Measurements from ENCODE around the gene RHBDD2. TPM values are rescaled to one million over a fixed set of nuclear protein-coding genes. Genes with fewer than 3 reads are reported as not detected.
A peak's percentile ranks its signal among the peaks of the same experiment; 100 is the strongest.
"Not testable (repeated sequence)": the region's sequence is repeated elsewhere in the genome, so short reads cannot be mapped to it uniquely, and the experiment has no call there.

The RHBDD2 gene
- total RNA-seq, 4 donors from 2014 or later: 68.6 to 90.6 (median 74.5) TPM

DNA sequence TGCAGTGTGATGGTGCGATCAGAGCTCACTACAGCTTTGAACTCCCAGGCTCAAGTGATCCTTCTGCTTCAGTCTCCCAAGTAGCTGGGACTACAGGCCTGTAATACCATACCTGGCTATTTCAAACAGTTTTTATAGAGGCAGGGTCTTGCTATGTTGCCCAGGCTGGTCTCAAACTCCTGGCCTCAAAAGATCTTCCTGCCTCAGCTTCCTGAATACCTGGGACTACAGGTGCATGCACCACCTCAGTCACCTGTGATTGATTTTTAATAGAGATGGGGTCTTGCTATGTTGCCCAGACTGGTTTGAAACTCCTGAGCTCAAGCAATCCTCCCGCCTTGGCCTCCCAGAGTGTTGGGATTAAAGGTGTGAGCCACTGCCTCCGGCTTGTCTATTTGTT lies 38.8 kb upstream of the RHBDD2 start:
- H3K27me3 ChIP-seq: no peaks in the 10 kb centered on the region
- 94 to 98% methylated on average over 3 of the region's 3 CpGs for WGBS, 2 donors

DNA sequence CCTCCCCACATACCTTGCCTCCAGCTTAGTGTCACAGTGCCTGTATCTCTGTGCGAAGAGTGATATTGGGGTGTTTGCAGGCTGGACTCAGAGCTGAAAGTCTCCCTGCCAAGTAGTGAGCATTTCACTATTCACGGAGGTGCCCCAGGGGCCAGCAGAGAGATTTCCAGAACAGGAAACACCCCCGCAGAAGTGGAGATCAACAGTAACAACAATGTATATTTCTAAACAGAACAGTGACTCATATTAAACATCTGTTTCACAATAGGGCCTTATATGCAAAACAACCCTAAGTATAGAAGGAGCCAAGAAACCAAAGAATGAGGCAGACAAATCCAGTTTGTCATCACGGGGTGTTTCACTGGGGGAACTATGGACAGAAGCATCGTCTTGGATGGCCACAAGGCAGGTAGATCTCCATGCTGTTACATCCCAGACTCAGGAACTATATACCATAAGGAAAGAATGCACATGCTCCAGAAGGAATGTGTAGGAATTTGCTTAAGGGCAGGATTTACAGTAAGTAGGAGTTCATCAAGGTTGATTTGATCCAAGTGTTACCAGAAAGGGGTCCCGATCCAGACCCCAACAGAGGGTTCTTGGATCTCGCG lies 35.9 kb upstream of the RHBDD2 start:
- Histone ChIP-seq H3K9me3 (no peaks in the 10 kb centered on the region), H3K36me3 (no peaks in the 10 kb centered on the region), H3K4me3 (no peak overlapping the region), H3K27me3 (no peaks in the 10 kb centered on the region), H3K4me1 (peaks cover 0 to 15% (median 11%) of the 10 kb centered on the region in 4 donors), H3K27ac (peak overlapping the region in 3 of 4 donors; percentile 43 to 83 (median 52))
- WGBS, 2 donors: 32 to 34% methylated on average over 8 of the region's 8 CpGs
- DNase-seq (ENCODE audit: low spot score in 2 of 2): peak in 1 of 2 donors; percentile 30
- peak in 1 of 2 donors; percentile 75 for TF ChIP-seq EP300 (IDR thresholded peaks at IDR 0.05)
- TF ChIP-seq, protein P1, sequence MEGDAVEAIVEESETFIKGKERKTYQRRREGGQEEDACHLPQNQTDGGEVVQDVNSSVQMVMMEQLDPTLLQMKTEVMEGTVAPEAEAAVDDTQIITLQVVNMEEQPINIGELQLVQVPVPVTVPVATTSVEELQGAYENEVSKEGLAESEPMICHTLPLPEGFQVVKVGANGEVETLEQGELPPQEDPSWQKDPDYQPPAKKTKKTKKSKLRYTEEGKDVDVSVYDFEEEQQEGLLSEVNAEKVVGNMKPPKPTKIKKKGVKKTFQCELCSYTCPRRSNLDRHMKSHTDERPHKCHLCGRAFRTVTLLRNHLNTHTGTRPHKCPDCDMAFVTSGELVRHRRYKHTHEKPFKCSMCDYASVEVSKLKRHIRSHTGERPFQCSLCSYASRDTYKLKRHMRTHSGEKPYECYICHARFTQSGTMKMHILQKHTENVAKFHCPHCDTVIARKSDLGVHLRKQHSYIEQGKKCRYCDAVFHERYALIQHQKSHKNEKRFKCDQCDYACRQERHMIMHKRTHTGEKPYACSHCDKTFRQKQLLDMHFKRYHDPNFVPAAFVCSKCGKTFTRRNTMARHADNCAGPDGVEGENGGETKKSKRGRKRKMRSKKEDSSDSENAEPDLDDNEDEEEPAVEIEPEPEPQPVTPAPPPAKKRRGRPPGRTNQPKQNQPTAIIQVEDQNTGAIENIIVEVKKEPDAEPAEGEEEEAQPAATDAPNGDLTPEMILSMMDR (IDR thresholded peaks at IDR 0.05): no peak

More for the DNA sequence above, 38.8 kb upstream of the RHBDD2 start:
- H3K36me3 ChIP-seq: no peaks in the 10 kb centered on the region
- H3K9me3 ChIP-seq: no peaks in the 10 kb centered on the region
- peaks cover 0 to 15% (median 11%) of the 10 kb centered on the region in 4 donors for H3K4me1 ChIP-seq
- no peak for DNase-seq (ENCODE audit: low spot score in 2 of 2)
- TF ChIP-seq, protein P1 (IDR thresholded peaks at IDR 0.05): no peak
- no peak overlapping the region for H3K27ac ChIP-seq
- H3K4me3 ChIP-seq: no peak overlapping the region

DNA sequence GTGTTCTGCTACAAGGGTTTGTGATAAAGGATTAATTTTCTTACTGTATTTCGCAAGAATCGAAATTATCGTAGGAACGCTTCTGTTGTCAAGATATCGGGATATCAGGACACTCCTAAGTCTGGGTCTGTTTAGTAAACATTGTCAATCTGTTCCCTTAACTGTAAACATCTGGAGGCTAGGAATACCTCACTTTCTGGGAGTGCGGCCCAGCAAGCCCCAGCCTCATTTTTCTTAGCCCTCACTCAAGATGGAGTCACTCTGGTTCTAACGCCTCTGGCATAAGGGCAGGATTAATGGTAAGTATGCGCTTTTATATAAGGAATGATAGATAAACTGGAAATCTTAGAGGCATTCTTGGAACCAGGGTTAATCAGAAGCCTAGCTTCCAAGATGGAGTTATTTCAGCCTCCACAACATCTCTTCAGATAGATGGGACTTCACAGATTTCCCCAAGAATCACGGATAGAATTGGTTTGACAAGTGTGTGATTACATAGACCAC lies 35.2 kb upstream of the RHBDD2 start:
- Histone ChIP-seq H3K4me3 (no peak overlapping the region), H3K27ac (peak overlapping the region in 1 of 4 donors; percentile 83), H3K4me1 (peaks cover 0 to 15% (median 11%) of the 10 kb centered on the region in 4 donors), H3K27me3 (no peaks in the 10 kb centered on the region), H3K36me3 (no peaks in the 10 kb centered on the region), H3K9me3 (no peaks in the 10 kb centered on the region)
- WGBS, 2 donors: 93 to 94% methylated on average over 9 of the region's 9 CpGs
- no peak for DNase-seq (ENCODE audit: low spot score in 2 of 2)
- no peak for TF ChIP-seq POLR2A (IDR thresholded peaks at IDR 0.05)
- no peak for TF ChIP-seq EP300 (IDR thresholded peaks at IDR 0.05)
- TF ChIP-seq, protein P1 (IDR thresholded peaks at IDR 0.05): no peak

DNA sequence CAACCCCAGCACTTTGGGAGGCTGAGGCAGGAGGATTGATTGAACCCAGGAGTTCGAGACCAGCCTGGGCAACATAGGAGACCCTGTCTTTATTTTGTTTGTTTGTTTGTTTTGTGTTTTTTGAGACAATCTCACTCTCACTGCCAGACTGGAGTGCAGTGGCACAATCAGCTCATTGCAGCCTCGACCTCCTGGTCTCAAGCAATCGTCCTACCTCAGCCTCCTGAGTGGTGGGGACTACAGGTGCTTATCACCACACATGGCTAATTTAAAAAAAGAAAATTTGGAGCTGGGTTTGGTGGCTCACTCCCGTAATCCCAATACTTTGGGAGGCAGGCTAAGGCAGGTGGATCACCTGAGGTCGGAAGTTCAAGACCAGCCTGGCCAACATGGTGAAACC lies 34.7 kb upstream of the RHBDD2 start:
- no peak for TF ChIP-seq POLR2A (IDR thresholded peaks at IDR 0.05)
- TF ChIP-seq, protein P1 (IDR thresholded peaks at IDR 0.05): no peak
- no peak for TF ChIP-seq EP300 (IDR thresholded peaks at IDR 0.05)
- no peaks in the 10 kb centered on the region for H3K9me3 ChIP-seq
- no peak overlapping the region for H3K4me3 ChIP-seq
- no peaks in the 10 kb centered on the region for H3K36me3 ChIP-seq
- H3K27ac ChIP-seq: peak overlapping the region in 1 of 4 donors; percentile 83
- H3K4me1 ChIP-seq: peaks cover 0 to 15% (median 11%) of the 10 kb centered on the region in 4 donors
- DNase-seq (ENCODE audit: low spot score in 2 of 2): no peak
- no peaks in the 10 kb centered on the region for H3K27me3 ChIP-seq
- WGBS, 2 donors: 95 to 97% methylated on average over 5 of the region's 5 CpGs

DNA sequence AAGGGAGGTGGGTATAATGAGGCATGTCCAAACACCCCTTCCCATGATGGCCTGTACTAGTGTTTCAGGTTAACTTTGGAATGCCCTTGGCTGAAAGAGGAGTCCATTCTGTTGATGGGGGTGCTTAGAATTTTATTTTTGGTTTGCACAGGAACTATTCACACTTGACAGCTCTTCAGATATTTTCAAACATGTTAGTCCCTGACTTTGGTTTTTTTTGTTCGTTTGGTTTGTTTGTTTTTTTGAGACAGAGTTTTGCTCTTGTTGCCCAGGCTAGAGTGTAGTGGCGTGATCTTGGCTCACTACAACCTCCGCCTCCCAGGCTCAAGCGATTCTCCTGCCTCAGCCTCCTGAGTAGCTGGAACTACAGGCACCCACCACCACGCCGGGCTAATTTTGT lies 33.7 kb upstream of the RHBDD2 start:
- not testable (repeated sequence) for H3K36me3 ChIP-seq; H3K9me3 ChIP-seq; H3K4me3 ChIP-seq; DNase-seq (ENCODE audit: low spot score in 2 of 2); H3K27ac ChIP-seq; H3K27me3 ChIP-seq
- peaks cover 0 to 15% (median 11%) of the 10 kb centered on the region in 4 donors for H3K4me1 ChIP-seq
- 77 to 87% methylated on average over 6 of the region's 6 CpGs for WGBS, 2 donors

Measured in tibial nerve (tissue), 4 donors.